H1 (cell line): ENCODE data around the gene DPM3. TPM values are rescaled to one million over a fixed set of nuclear protein-coding genes. Genes with fewer than 3 reads are reported as not detected.

Source experiments
- CTCF ChIA-PET: fragments of 300-600 bp; sonication (Branson Sonifier 250); formaldehyde crosslinking; loops from one replicate; lab custom pipeline; 2021; ENCODE audit not compliant: partially characterized antibody; lab: Charles Lee
- POLR2A ChIA-PET: fragments of 300-600 bp; sonication (Branson Sonifier 250); formaldehyde crosslinking; loops from one replicate; lab custom pipeline; 2021; ENCODE audit warnings: inconsistent platforms; ENCODE audit not compliant: partially characterized antibody; lab: Charles Lee
- DNase-seq, 2 experiments: peaks; one replicate each; pipeline versions ENCODE4 v3.0.0 to v3.0.0-alpha.2; 2010 to 2022; ENCODE audit warnings: low spot score in 2 of 2, low read depth in 1 of 2, mixed read lengths in 1 of 2
- FAIRE-seq: peaks from 2 replicates; lab custom pipeline; 2011; peaks lifted over from hg19 to GRCh38; lab: Jason Lieb, UNC
- H2AFZ ChIP-seq: 2 replicates; pipeline ENCODE4 v1.8.1; 2012; ENCODE audit warnings: low read length, inconsistent platforms
- H2AK5ac ChIP-seq: 2 replicates; pipeline ENCODE4 v1.6.1; 2013; ENCODE audit warnings: low read depth, low read length
- H2BK120ac ChIP-seq: replicated peaks from 2 replicates; pipeline ENCODE3; 2013; ENCODE audit warnings: low read depth, low read length, inconsistent platforms
- H2BK12ac ChIP-seq: 2 replicates; pipeline ENCODE4 v1.6.1; 2013; ENCODE audit warnings: low read depth, low read length
- H2BK15ac ChIP-seq: 2 replicates; pipeline ENCODE4 v1.6.1; 2013; ENCODE audit warnings: low read length
- H2BK20ac ChIP-seq: 2 replicates; pipeline ENCODE4 v1.6.1; 2013; ENCODE audit warnings: low read length
- H2BK5ac ChIP-seq: 2 replicates; pipeline ENCODE4 v1.6.1; 2013; ENCODE audit warnings: low read depth, low read length
- H3K14ac ChIP-seq: 2 replicates; pipeline ENCODE4 v1.6.1; 2013; ENCODE audit warnings: inconsistent platforms; ENCODE audit not compliant: insufficient read length
- H3K18ac ChIP-seq: 2 replicates; pipeline ENCODE4 v1.6.1; 2013; ENCODE audit warnings: low read length; ENCODE audit errors: extremely low read depth
- H3K23ac ChIP-seq: 2 replicates; pipeline ENCODE4 v1.6.1; 2013; ENCODE audit warnings: inconsistent platforms; ENCODE audit not compliant: insufficient read length
- H3K23me2 ChIP-seq: 2 replicates; pipeline ENCODE4 v1.6.1; 2013; ENCODE audit warnings: low read depth, low read length
- H3K27ac ChIP-seq: 2 replicates; pipeline ENCODE4 v1.6.1; 2011; ENCODE audit warnings: low read depth, low read length, inconsistent platforms
- H3K27me3 ChIP-seq, 4 experiments: replicated peaks in 1 of 4; 1 replicate in 1 of 4; 2 replicates in 3 of 4; pipeline versions ENCODE4 v1.6.1 to v1.8.1; 2011 to 2013; ENCODE audit warnings: low read length in 3 of 4, mild to moderate bottlenecking in 3 of 4, inconsistent platforms in 2 of 4, mixed read lengths in 2 of 4, moderate library complexity in 1 of 4; ENCODE audit not compliant: control insufficient read depth in 3 of 4, insufficient read depth in 3 of 4; ENCODE audit errors: extremely low read depth in 1 of 4
- H3K36me3 ChIP-seq, 4 experiments: 2 replicates each; pipeline versions ENCODE4 v1.6.1 to v1.8.1; 2011 to 2013; ENCODE audit warnings: mild to moderate bottlenecking in 4 of 4, low read length in 3 of 4, moderate library complexity in 2 of 4, control low read depth in 1 of 4, inconsistent platforms in 1 of 4; ENCODE audit not compliant: insufficient read depth in 4 of 4, control insufficient read depth in 2 of 4
- H3K4ac ChIP-seq: replicated peaks from 2 replicates; pipeline ENCODE3; 2013; ENCODE audit warnings: low read length, low read depth, mixed read lengths, inconsistent platforms; ENCODE audit not compliant: insufficient read length
- H3K4me1 ChIP-seq, 4 experiments: replicated peaks in 1 of 4; 1 replicate in 1 of 4; 2 replicates in 3 of 4; pipeline versions ENCODE4 v1.6.1 to v1.8.1; 2011 to 2013; ENCODE audit warnings: low read length in 3 of 4, inconsistent platforms in 2 of 4, mixed read lengths in 1 of 4; ENCODE audit not compliant: insufficient read depth in 4 of 4, control insufficient read depth in 3 of 4
- H3K4me2 ChIP-seq, 2 experiments: 2 replicates each; pipeline versions ENCODE4 v1.6.1 to v1.8.1; 2011 to 2013; ENCODE audit warnings: low read depth in 2 of 2, low read length in 2 of 2, control low read depth in 1 of 2, inconsistent platforms in 1 of 2, mild to moderate bottlenecking in 1 of 2; ENCODE audit not compliant: insufficient read depth in 1 of 2
- H3K4me3 ChIP-seq, 4 experiments: fragments of 200-600, 300-600 bp in 1 of 4; sonication (generic), shearing (Covaris generic), sonication (Bioruptor Twin) in 1 of 4; 2 replicates each; pipeline versions ENCODE4 v1.5.1 to v1.8.1; 2011 to 2016; ENCODE audit warnings: low read length in 4 of 4, low read depth in 3 of 4, control low read depth in 2 of 4, inconsistent platforms in 2 of 4, mild to moderate bottlenecking in 2 of 4, mixed read lengths in 1 of 4, moderate library complexity in 1 of 4; ENCODE audit not compliant: insufficient read depth in 2 of 4; ENCODE audit errors: extremely low read depth in 1 of 4
- H3K56ac ChIP-seq: replicated peaks from 2 replicates; pipeline ENCODE3; 2013; ENCODE audit warnings: low read depth, mild to moderate bottlenecking, mixed read lengths, low read length, inconsistent platforms; ENCODE audit not compliant: insufficient read length
- H3K79me1 ChIP-seq: 2 replicates; pipeline ENCODE4 v1.6.1; 2013; ENCODE audit warnings: low read depth, low read length, control low read depth
- H3K79me2 ChIP-seq, 2 experiments: 2 replicates each; pipeline versions ENCODE4 v1.6.1 to v1.8.1; 2012 to 2013; ENCODE audit warnings: low read length in 2 of 2, mild to moderate bottlenecking in 2 of 2, inconsistent platforms in 1 of 2; ENCODE audit not compliant: insufficient read depth in 2 of 2, control insufficient read depth in 1 of 2
- H3K9ac ChIP-seq, 4 experiments: replicated peaks in 1 of 4; 1 replicate in 1 of 4; 2 replicates in 3 of 4; pipeline versions ENCODE4 v1.6.1 to v1.8.1; 2011 to 2013; ENCODE audit warnings: low read depth in 3 of 4, low read length in 3 of 4, control low read depth in 2 of 4, mild to moderate bottlenecking in 2 of 4, moderate library complexity in 2 of 4, inconsistent platforms in 1 of 4; ENCODE audit errors: extremely low read depth in 1 of 4
- H3K9me3 ChIP-seq, 2 experiments: 2 replicates each; pipeline versions ENCODE4 v1.6.1 to v1.8.1; 2012 to 2013; ENCODE audit warnings: mild to moderate bottlenecking in 2 of 2, moderate library complexity in 2 of 2, control low read depth in 1 of 2, inconsistent platforms in 1 of 2, low read depth in 1 of 2, low read length in 1 of 2, mixed read lengths in 1 of 2; ENCODE audit not compliant: insufficient read depth in 2 of 2
- H4K20me1 ChIP-seq, 2 experiments: replicated peaks in 1 of 2; 2 replicates each; pipeline versions ENCODE3 to v1.8.1; 2011 to 2013; ENCODE audit warnings: inconsistent platforms in 2 of 2, low read length in 2 of 2, mild to moderate bottlenecking in 1 of 2; ENCODE audit not compliant: insufficient read depth in 2 of 2, control insufficient read depth in 1 of 2
- H4K5ac ChIP-seq: 2 replicates; pipeline ENCODE4 v1.6.1; 2013; ENCODE audit warnings: low read length, low read depth, mixed read lengths, inconsistent platforms; ENCODE audit not compliant: insufficient read length
- H4K8ac ChIP-seq: 2 replicates; pipeline ENCODE4 v1.8.0; 2013; ENCODE audit warnings: mild to moderate bottlenecking, moderate library complexity, low read length, inconsistent platforms; ENCODE audit not compliant: insufficient read depth; ENCODE audit errors: extremely low read depth
- H4K91ac ChIP-seq: replicated peaks from 2 replicates; pipeline ENCODE3; 2013; ENCODE audit warnings: low read length, mixed read lengths, inconsistent platforms; ENCODE audit not compliant: insufficient read length
- CEBPB ChIP-seq: IDR thresholded peaks from 2 replicates; pipeline ENCODE4 v1.6.1; 2012; ENCODE audit warnings: low read depth, low read length
- EGR1 ChIP-seq: IDR thresholded peaks from 2 replicates; pipeline ENCODE4 v1.6.1; 2011; ENCODE audit warnings: low read depth, low read length, borderline replicate concordance
- TBP ChIP-seq: IDR thresholded peaks from 2 replicates; pipeline ENCODE4 v1.6.1; 2011; ENCODE audit warnings: low read depth, low read length, improper control_type of control experiment
- WGBS, 2 experiments: shearing (Covaris generic) in 1 of 2; methylation state at CpG; one replicate each; pipeline versions ENCODE4 v1.1.6 to v1.1.7; 2013 to 2015; ENCODE audit warnings: low lambda C conversion rate in 2 of 2, mixed read lengths in 2 of 2, inconsistent platforms in 1 of 2, low coverage in 1 of 2, missing lambda C conversion rate in 1 of 2; ENCODE audit not compliant: insufficient replicate concordance in 2 of 2, insufficient coverage in 1 of 2, insufficient read length in 1 of 2; ENCODE audit errors: extremely low coverage in 1 of 2, missing lambda C conversion rate in 1 of 2; 5-methylcytosine and 5-hydroxymethylcytosine counted together
- polyA plus RNA-seq, 7 experiments: library from polyadenylated mRNA; depleted of rRNA in 3 of 7; stranded (reverse) in 5 of 7; unstranded in 2 of 7; fragments of >200 nt in 5 of 7; fragments of 200-250 nt in 2 of 7; gene quantifications; 1 replicate in 5 of 7; 2 replicates in 1 of 7; 4 replicates in 1 of 7; pipeline versions ENCODE4 v1.2.1 to v1.2.3, GENCODE V29; 2011 to 2013; ENCODE audit warnings: missing spikeins in 2 of 7, mixed read lengths in 2 of 7
- total RNA-seq: library from RNA; stranded (reverse); fragmentation: NEBNext Ultra II Directional; extraction: Animal tissue kit (Norgen Biotek cat#: 25700); gene quantifications from 2 replicates; pipeline ENCODE4 v1.2.1, GENCODE V29; 2021

Gene DPM3
- total and polyA plus RNA-seq, 2 of the 8 experiments (the other 6 are each of a cell fraction or from before 2014, with no cell fraction given), result 44.8 to 227 TPM

GRCh38 chr1:155186794-155187455, 46.6 kb upstream of the DPM3 start:
- TF ChIP-seq TBP (no peak), EGR1 (no peak), CEBPB (no peak)
- Histone ChIP-seq H3K27me3 (no peaks in the 10 kb centered on the region), H4K20me1 (no peaks in the 10 kb centered on the region), H3K14ac (no peak overlapping the region), H3K9ac (no peak overlapping the region; a peak in 2 of 7 replicates), H3K56ac (peak overlapping the region; percentile 17), H3K79me2 (no peaks in the 10 kb centered on the region), H4K5ac (peak overlapping the region; percentile 23), H3K18ac (no peak overlapping the region), H3K23ac (no peak overlapping the region), H2BK15ac (no peak overlapping the region), H3K4me3 (no peak overlapping the region), H3K79me1 (no peaks in the 10 kb centered on the region), H3K36me3 (peaks cover 0 to 10% (median 5%) of the 10 kb centered on the region in 4 experiments; a peak in 5 of 8 replicates), H3K27ac (no peak overlapping the region; the same call in 1 of the 2 replicates), H2BK20ac (no peak overlapping the region), H3K4me2 (peak overlapping the region in 1 of 2 experiments; percentile 54; a peak in 1 of 4 replicates), H3K4me1 (peaks cover 4 to 20% (median 11%) of the 10 kb centered on the region in 4 experiments), H4K8ac (no peak overlapping the region; the same call in 1 of the 2 replicates), H3K4ac (no peak overlapping the region), H2BK120ac (peak overlapping the region; percentile 6), H2AK5ac (peak overlapping the region; percentile 39; the same call in 1 of the 2 replicates), H4K91ac (no peak overlapping the region), H2AFZ (no peak overlapping the region), H3K23me2 (no peaks in the 10 kb centered on the region; the same call in 1 of the 2 replicates), H2BK12ac (no peak overlapping the region), H3K9me3 (no peaks in the 10 kb centered on the region), H2BK5ac (0 out of 2 replicates have a peak overlapping the region, but pooled peaks have one; percentile 7)
- DNase-seq, result no peak
- ChIA-PET POLR2A (interaction anchor here (0.8 to 20.5 kb wide), 6 partner anchors 9 to 216 kb away, joined by 3 to 512 read pairs (median 8); partner anchors contain the start of genes KRTCAP2, MTX1, SCAMP3 and SHC1), CTCF (interaction anchor here (0.7 to 6.1 kb wide), 3 partner anchors 9 to 143 kb away, joined by 4 to 38 read pairs (median 26); no protein-coding TSS in a partner anchor)
- FAIRE-seq, result no peak
- 84% methylated on average over 14 of the region's 14 CpGs; no CpG with 5 or more reads in 1 of the 2 experiments for WGBS, 2 experiments
